Measurements from ENCODE around the gene F3.

The F3 gene

DNA sequence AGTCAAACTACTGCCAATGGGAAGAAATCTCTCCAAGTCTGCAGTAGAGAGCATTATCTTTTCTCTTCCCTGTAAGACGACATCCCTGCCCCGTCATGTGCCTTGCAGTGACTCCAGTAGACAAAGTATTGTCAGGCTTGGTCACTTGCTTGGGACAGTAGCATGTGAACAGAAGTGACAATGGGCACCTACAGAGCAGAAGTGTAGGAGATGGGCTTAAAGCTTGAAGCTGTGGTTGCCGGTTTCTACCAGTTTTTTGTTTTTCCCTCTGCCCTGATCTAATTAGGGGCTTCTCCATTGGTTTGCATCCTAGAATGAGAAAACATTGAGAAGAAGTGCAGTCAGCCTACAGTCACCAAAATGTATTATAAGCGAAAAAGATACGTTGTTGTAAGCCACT lies 12.7 kb downstream of the F3 start:
- Histone ChIP-seq H3K27ac (no peak overlapping the region), H3K27me3 (no peaks in the 10 kb centered on the region), H3K36me3 (no peaks in the 10 kb centered on the region), H3K9me3 (no peaks in the 10 kb centered on the region), H3K4me3 (ENCODE audit: low read depth in 1 of 2, low read length in 1 of 2) (no peak overlapping the region), H3K4me1 (ENCODE audit: control insufficient read depth in 1 of 2, insufficient read depth in 1 of 2, low read depth in 1 of 2, low read length in 1 of 2) (peaks cover 0 to 8% of the 10 kb centered on the region in 2 experiments)
- TF ChIP-seq, protein P1, sequence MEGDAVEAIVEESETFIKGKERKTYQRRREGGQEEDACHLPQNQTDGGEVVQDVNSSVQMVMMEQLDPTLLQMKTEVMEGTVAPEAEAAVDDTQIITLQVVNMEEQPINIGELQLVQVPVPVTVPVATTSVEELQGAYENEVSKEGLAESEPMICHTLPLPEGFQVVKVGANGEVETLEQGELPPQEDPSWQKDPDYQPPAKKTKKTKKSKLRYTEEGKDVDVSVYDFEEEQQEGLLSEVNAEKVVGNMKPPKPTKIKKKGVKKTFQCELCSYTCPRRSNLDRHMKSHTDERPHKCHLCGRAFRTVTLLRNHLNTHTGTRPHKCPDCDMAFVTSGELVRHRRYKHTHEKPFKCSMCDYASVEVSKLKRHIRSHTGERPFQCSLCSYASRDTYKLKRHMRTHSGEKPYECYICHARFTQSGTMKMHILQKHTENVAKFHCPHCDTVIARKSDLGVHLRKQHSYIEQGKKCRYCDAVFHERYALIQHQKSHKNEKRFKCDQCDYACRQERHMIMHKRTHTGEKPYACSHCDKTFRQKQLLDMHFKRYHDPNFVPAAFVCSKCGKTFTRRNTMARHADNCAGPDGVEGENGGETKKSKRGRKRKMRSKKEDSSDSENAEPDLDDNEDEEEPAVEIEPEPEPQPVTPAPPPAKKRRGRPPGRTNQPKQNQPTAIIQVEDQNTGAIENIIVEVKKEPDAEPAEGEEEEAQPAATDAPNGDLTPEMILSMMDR (IDR thresholded peaks at IDR 0.05): no peak

DNA sequence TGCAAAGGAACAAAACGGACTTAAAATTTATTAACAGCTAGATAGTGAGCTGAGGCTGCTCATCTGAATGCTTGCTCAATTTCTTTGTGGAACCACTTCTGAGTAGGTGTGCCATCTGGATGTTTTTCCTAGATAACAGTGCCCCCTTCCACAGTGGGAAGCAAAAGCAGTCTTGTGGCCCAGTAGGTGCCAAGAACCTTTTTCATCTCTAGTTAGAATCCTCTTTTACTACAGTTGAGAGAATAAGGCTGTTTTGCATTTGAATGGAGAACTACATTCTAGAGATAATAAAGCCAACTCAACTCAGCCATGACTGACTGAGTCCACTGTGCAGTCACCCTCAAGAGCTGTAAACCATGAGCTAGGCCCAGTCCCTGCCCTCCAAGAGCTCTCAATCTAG lies 13.3 kb downstream of the F3 start:
- Histone ChIP-seq H3K9me3 (no peaks in the 10 kb centered on the region), H3K36me3 (no peaks in the 10 kb centered on the region), H3K4me1 (ENCODE audit: control insufficient read depth in 1 of 2, insufficient read depth in 1 of 2, low read depth in 1 of 2, low read length in 1 of 2) (peaks cover 0 to 8% of the 10 kb centered on the region in 2 experiments), H3K27ac (no peak overlapping the region), H3K4me3 (ENCODE audit: low read depth in 1 of 2, low read length in 1 of 2) (no peak overlapping the region), H3K27me3 (no peaks in the 10 kb centered on the region)
- TF ChIP-seq, protein P1 (IDR thresholded peaks at IDR 0.05): no peak

DNA sequence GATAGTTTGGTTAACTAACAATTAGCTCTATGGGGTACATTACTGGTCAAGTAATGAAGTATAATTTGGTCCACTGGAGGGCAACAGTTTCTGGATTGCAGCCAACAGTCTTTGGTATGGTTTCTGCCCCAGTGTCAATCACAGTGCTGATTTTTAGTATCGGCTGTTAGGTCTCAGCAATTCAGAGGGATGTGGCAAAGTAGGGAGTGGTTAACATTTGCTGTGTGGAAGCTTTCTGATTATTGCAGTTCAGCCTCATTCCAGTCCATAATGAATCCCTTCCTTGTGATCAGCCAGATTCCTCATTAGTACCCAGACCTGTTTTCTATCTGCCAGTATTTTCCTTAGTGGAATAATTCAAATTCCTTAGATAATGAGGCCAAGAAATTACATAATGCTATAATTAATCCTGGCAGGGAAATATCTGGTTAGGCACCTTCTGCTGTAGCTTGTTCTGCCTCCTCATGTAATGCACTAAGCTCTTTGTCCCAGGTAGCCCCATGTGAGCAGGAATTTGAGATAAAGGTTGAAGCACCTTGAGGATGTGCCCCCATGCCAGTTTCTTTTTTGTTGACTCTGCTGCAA lies 14.0 kb downstream of the F3 start:
- H3K36me3 ChIP-seq: no peaks in the 10 kb centered on the region
- H3K27me3 ChIP-seq: no peaks in the 10 kb centered on the region
- TF ChIP-seq, protein P1 (IDR thresholded peaks at IDR 0.05): no peak
- H3K27ac ChIP-seq: no peak overlapping the region
- no peak overlapping the region for H3K4me3 ChIP-seq (ENCODE audit: low read depth in 1 of 2, low read length in 1 of 2)
- peaks cover 0 to 8% of the 10 kb centered on the region in 2 experiments for H3K4me1 ChIP-seq (ENCODE audit: control insufficient read depth in 1 of 2, insufficient read depth in 1 of 2, low read depth in 1 of 2, low read length in 1 of 2)
- H3K9me3 ChIP-seq: no peaks in the 10 kb centered on the region

DNA sequence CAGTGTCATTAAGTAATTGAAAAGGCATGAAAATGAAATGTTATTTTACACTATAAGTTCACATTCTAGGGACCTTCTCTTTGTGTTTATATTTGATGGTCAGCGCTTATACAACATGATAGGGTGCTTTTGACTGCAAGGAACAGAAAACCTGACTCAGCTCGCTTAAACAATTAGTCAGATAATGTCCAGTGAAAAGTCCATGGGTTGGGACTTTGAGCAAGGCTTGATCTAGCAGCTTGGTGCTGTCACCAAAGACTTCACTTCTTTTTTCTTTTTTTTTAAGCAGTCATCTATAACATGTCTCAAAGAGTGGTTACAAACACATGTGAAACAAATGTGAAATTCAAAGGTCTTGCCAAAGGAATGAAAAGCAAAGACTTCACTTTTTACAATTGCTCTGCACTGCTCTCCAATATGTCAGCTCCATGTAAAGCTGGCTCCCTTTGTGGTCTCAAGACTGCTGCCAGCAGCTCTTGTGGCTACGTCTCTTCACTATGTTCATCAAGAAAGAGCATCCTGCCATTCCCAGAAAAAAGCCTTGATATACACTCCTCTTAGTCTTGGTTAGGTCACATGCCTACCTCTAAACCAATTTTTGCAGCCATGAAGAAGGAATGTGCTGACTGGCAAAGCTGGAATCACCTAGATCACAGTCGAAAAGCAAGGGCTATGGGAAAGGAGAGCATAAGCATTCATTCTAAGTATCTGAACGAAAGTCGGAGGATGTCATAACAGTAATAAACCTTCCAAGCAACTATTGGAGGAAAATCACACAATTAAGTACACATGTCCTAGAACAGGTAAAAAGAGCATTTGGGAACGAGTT lies 15.2 kb downstream of the F3 start:
- no peaks in the 10 kb centered on the region for H3K9me3 ChIP-seq
- TF ChIP-seq, protein P1 (IDR thresholded peaks at IDR 0.05): no peak

DNA sequence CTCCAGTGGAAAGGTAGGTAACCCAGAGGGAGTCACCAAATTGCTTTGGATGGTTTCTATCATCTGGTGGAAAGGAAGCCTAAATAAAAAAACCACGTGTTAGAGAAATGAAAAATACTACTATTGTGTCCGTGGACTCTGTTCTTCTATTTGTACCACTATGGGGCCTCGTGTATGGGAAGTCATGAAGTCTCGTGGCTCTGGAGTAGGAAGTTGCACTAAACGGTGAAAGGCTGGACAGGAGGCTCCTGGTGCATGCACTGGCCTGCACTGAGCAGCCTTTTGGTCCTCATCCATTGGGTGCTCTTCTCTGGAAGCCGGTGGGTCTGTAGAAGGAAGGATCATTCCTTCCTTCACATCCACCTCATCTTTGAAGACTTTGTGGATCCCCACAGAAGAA lies 17.0 kb downstream of the F3 start:
- Histone ChIP-seq H3K36me3 (peaks cover under 1% of the 10 kb centered on the region), H3K27me3 (no peaks in the 10 kb centered on the region), H3K4me3 (ENCODE audit: low read depth in 1 of 2, low read length in 1 of 2) (no peak overlapping the region), H3K27ac (no peak overlapping the region), H3K4me1 (ENCODE audit: control insufficient read depth in 1 of 2, insufficient read depth in 1 of 2, low read depth in 1 of 2, low read length in 1 of 2) (no peaks in the 10 kb centered on the region), H3K9me3 (no peaks in the 10 kb centered on the region)
- TF ChIP-seq, protein P1 (IDR thresholded peaks at IDR 0.05): no peak

More for the DNA sequence above, 15.2 kb downstream of the F3 start:
- Histone ChIP-seq H3K36me3 (no peaks in the 10 kb centered on the region), H3K27me3 (no peaks in the 10 kb centered on the region), H3K4me1 (ENCODE audit: control insufficient read depth in 1 of 2, insufficient read depth in 1 of 2, low read depth in 1 of 2, low read length in 1 of 2) (peaks cover 0 to 8% of the 10 kb centered on the region in 2 experiments), H3K27ac (no peak overlapping the region), H3K4me3 (ENCODE audit: low read depth in 1 of 2, low read length in 1 of 2) (no peak overlapping the region)

Data from neutrophil (primary cell).